Prostate gland (tissue), 2 donors: ENCODE data around the gene RIPPLY1. TPM values are rescaled to one million over a fixed set of nuclear protein-coding genes. Genes with fewer than 3 reads are reported as not detected.

Source experiments
- DNase-seq: peaks from one replicate; pipeline ENCODE4 v3.0.0-alpha.2; 2019; ENCODE audit warnings: low spot score
- H3K27ac ChIP-seq, 2 donors: fragments of 200-600 bp; sonication (generic); 2 replicates each; pipeline ENCODE4 v1.5.1; 2017 to 2019
- H3K27me3 ChIP-seq: fragments of 200-600 bp; sonication (generic); replicated peaks from 2 replicates; pipeline ENCODE4 v1.5.1; 2019; ENCODE audit not compliant: insufficient read depth
- H3K36me3 ChIP-seq, 2 donors: fragments of 200-600 bp; sonication (generic); 1 replicate in 1 of 2; 2 replicates in 1 of 2; pipeline versions ENCODE4 v1.5.1 to v1.8.1; 2017 to 2019
- H3K4me1 ChIP-seq: fragments of 200-600 bp; sonication (generic); replicated peaks from 2 replicates; pipeline ENCODE4 v1.5.1; 2019
- H3K4me3 ChIP-seq, 2 donors: fragments of 200-600 bp; sonication (generic); 2 replicates each; pipeline ENCODE4 v1.5.1; 2017 to 2019
- H3K9me3 ChIP-seq: fragments of 200-600 bp; sonication (generic); 2 replicates; pipeline ENCODE4 v1.5.1; 2017
- POLR2A ChIP-seq: fragments of 450-650 bp; IDR thresholded peaks from one replicate; pipeline ENCODE4 v1.6.1; 2016; ENCODE audit warnings: antibody characterized with exemption, mild to moderate bottlenecking
- POLR2AphosphoS5 ChIP-seq: sonication (generic); formaldehyde crosslinking; IDR thresholded peaks from one replicate; pipeline ENCODE4 v1.6.1; 2017; ENCODE audit warnings: antibody characterized with exemption
- WGBS: methylation state at CpG from one replicate; pipeline ENCODE4 v1.1.5; 2018; 5-methylcytosine and 5-hydroxymethylcytosine counted together
- intact Hi-C: fragments of 100-400 bp; cut with DNase I; formaldehyde crosslinking; loops from one replicate; pipeline ENCODE4 v1.14.2; 2022
- total RNA-seq, 2 donors: library from RNA; depleted of rRNA; stranded (reverse); fragments of >200 nt; gene quantifications; one replicate each; pipeline ENCODE4 v1.1.0, GENCODE V29; 2016
- TF ChIP-seq, protein P1 (sequence below), 4 experiments: fragments of 200-600 bp in 2 of 4; fragments of 450-650 bp in 2 of 4; sonication (generic) in 2 of 4; IDR thresholded peaks; 1 replicate in 3 of 4; 2 replicates in 1 of 4; pipeline ENCODE4 v1.5.1; 2016 to 2019; ENCODE audit warnings: antibody characterized with exemption in 4 of 4, mild to moderate bottlenecking in 2 of 4, moderate library complexity in 2 of 4

The RIPPLY1 gene
- total RNA-seq, 2 donors from 2014 or later, result not detected

DNA sequence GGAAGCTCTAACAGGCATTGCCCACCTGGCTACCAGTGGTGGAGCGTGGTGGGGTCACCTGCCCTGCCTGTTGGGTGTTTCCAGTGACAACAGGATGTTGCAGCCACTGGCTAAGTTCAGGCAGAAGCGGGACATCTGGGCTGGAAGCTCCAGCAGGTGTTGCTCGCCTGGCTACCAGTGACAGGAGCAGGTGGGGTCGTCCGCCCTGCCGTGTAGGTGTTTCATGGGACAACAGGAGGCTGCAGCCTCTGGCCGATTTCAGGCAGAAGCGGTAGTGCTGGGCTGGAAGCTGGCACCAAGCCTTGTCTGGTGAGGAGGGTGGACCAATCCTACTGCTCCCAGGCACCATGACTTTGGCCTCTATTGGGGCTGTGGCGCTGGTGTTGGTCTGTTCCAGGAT is 39.4 kb downstream of the RIPPLY1 start:
- H3K4me3 ChIP-seq, result no peak overlapping the region
- 95% methylated on average over 7 of the region's 9 CpGs for WGBS
- no peaks in the 10 kb centered on the region for H3K9me3 ChIP-seq
- no peaks in the 10 kb centered on the region for H3K4me1 ChIP-seq
- H3K36me3 ChIP-seq, result no peaks in the 10 kb centered on the region
- TF ChIP-seq POLR2AphosphoS5 (no peak), POLR2A (no peak)
- TF ChIP-seq, protein P1, sequence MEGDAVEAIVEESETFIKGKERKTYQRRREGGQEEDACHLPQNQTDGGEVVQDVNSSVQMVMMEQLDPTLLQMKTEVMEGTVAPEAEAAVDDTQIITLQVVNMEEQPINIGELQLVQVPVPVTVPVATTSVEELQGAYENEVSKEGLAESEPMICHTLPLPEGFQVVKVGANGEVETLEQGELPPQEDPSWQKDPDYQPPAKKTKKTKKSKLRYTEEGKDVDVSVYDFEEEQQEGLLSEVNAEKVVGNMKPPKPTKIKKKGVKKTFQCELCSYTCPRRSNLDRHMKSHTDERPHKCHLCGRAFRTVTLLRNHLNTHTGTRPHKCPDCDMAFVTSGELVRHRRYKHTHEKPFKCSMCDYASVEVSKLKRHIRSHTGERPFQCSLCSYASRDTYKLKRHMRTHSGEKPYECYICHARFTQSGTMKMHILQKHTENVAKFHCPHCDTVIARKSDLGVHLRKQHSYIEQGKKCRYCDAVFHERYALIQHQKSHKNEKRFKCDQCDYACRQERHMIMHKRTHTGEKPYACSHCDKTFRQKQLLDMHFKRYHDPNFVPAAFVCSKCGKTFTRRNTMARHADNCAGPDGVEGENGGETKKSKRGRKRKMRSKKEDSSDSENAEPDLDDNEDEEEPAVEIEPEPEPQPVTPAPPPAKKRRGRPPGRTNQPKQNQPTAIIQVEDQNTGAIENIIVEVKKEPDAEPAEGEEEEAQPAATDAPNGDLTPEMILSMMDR (IDR thresholded peaks at IDR 0.05), result no peak
- no peaks in the 10 kb centered on the region for H3K27me3 ChIP-seq
- DNase-seq, result no peak
- H3K27ac ChIP-seq, result no peak overlapping the region
- intact Hi-C loops, result no loop called here

DNA sequence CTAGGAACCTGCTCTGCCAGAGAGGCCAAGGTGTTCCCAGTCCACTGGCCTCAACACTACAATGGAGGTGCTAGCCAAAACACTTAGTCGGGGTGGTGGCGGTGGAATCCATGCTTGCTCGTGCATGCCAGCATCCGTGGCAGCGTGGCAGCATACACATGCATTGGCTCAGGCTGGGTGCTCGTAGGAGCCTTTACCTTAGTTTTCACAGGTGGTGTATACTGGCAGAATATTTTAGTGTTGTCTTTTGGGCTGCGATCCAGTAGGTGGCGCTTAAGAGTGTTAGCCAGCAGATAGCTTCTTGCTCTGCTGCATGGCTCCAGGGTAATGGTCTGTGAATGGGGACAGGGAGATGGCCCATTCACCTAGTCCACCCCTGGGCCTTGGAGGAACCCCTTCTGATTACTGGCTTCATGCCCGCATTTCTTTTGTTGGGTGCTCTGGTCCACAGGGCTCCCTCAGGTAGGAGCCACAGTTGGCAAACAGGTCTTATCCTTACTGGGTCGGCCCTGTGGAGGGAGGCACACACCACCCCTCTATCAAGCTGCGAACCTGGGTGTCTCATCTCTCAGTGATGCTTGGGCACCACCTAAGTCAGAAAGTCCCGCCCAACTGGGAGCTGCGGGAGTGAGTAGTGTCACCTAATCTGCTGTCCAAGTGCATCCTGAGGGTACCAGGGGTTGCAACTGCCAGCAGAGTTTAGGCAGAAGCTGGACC is 40.0 kb downstream of the RIPPLY1 start:
- no peaks in the 10 kb centered on the region for H3K9me3 ChIP-seq
- no peaks in the 10 kb centered on the region for H3K27me3 ChIP-seq
- DNase-seq, result no peak
- no peaks in the 10 kb centered on the region for H3K4me1 ChIP-seq
- TF ChIP-seq POLR2AphosphoS5 (no peak), POLR2A (no peak)
- TF ChIP-seq, protein P1 (IDR thresholded peaks at IDR 0.05), result no peak
- WGBS, result 77% methylated on average over 6 of the region's 13 CpGs
- no peak overlapping the region for H3K4me3 ChIP-seq
- intact Hi-C loops, result no loop called here
- H3K36me3 ChIP-seq, result no peaks in the 10 kb centered on the region
- H3K27ac ChIP-seq, result no peak overlapping the region

Other genes with a start within 250 kb of the RIPPLY1 start
- 10 to 100 TPM in 1 of 2 donors, 1 to 10 TPM in 1; 1.9 to 10.5 TPM for gene RNF128, start 176.6 kb downstream of the RIPPLY1 start, total RNA-seq
- 10 to 100 TPM; 10.0 to 17.4 TPM for gene TBC1D8B, start 100.7 kb downstream of the RIPPLY1 start, total RNA-seq
- under 1 TPM in 1 of 2 donors, not detected in 1; 0.28 TPM for gene CLDN2, start 17.1 kb upstream of the RIPPLY1 start, total RNA-seq
- gene MORC4, start 96.9 kb upstream of the RIPPLY1 start, total RNA-seq, result 10 to 100 TPM; 20.4 to 36.1 TPM
- 10 to 100 TPM; 11.4 to 18.8 TPM for gene RBM41, start 215.5 kb upstream of the RIPPLY1 start, total RNA-seq